HCT116 (cell line): ENCODE results near the gene BTNL8. TPM values are rescaled to one million over a fixed set of nuclear protein-coding genes. Genes with fewer than 3 reads are reported as not detected.

Experiments used
- ATAC-seq: fragments of 200-7000 bp; cut with Tn5 transposase; 2 replicates; pipeline ENCODE4 v1.9.1; 2020; ENCODE audit warnings: mild to moderate bottlenecking, moderate library complexity
- BruUV-seq: library from RNA; stranded (reverse); fragments of 400-500 nt; replicated peaks from 2 replicates; lab custom pipeline; 2021; lab: Mats Ljungman, UMichigan
- CTCF ChIA-PET: fragments of 300-600 bp; sonication (Branson Sonifier 250); formaldehyde crosslinking; loops from one replicate; lab custom pipeline; 2021; ENCODE audit warnings: antibody characterized with exemption; lab: Charles Lee
- POLR2A ChIA-PET: fragments of 300-600, 350-600 bp; sonication (Branson Sonifier 250); formaldehyde crosslinking; loops from one replicate; lab custom pipeline; 2021; ENCODE audit warnings: antibody characterized with exemption; lab: Charles Lee
- RAD21 ChIA-PET, 2 experiments: fragments of 300-600 bp; sonication (Branson Sonifier 250); formaldehyde crosslinking; loops; one replicate each; lab custom pipeline; 2023; ENCODE audit warnings: low total read pairs in 2 of 2; ENCODE audit not compliant: uncharacterized antibody in 2 of 2, unreplicated experiment in 2 of 2, low non-redundant PET in 1 of 2; lab: Charles Lee
- DNase-seq: peaks from one replicate; pipeline ENCODE4 v3.0.0-alpha.2; 2010; ENCODE audit warnings: low read depth, low spot score
- H2AFZ ChIP-seq: fragments of 200-600 bp; shearing (Covaris generic), sonication (generic); 2 replicates; pipeline ENCODE4 v1.6.1; 2017; ENCODE audit warnings: low read depth, mixed run types, mixed read lengths, antibody characterized with exemption, low read length; ENCODE audit not compliant: poor library complexity, severe bottlenecking
- H3K27ac ChIP-seq: 2 replicates; pipeline ENCODE4 v1.5.1; 2012; ENCODE audit warnings: low read depth, low read length
- H3K27me3 ChIP-seq: fragments of 200-600 bp; sonication (generic); 2 replicates; pipeline ENCODE4 v1.6.1; 2016; ENCODE audit warnings: mixed run types, low read length, mixed read lengths; ENCODE audit not compliant: insufficient read depth
- H3K36me3 ChIP-seq, 2 experiments: fragments of 200-500 bp in 1 of 2; fragments of 200-600 bp in 1 of 2; sonication (Bioruptor generic) in 1 of 2; sonication (generic) in 1 of 2; 2 replicates each; pipeline versions ENCODE4 v1.5.1 to v1.6.1; 2014 to 2016; ENCODE audit warnings: low read length in 2 of 2, inconsistent platforms in 1 of 2, mixed read lengths in 1 of 2, mixed run types in 1 of 2; ENCODE audit not compliant: insufficient read depth in 2 of 2, control insufficient read depth in 1 of 2
- H3K4me1 ChIP-seq, 2 experiments: fragments of 200-600 bp in 1 of 2; sonication (generic) in 1 of 2; 2 replicates each; pipeline versions ENCODE4 v1.5.1 to v1.6.1; 2012 to 2017; ENCODE audit warnings: low read length in 2 of 2, inconsistent platforms in 1 of 2, mild to moderate bottlenecking in 1 of 2, mixed read lengths in 1 of 2, mixed run types in 1 of 2, moderate library complexity in 1 of 2; ENCODE audit not compliant: insufficient read depth in 2 of 2, control insufficient read depth in 1 of 2
- H3K4me2 ChIP-seq: fragments of 200-600 bp; sonication (generic); 2 replicates; pipeline ENCODE4 v1.6.1; 2017; ENCODE audit warnings: mixed run types, low read length, mixed read lengths
- H3K4me3 ChIP-seq, 2 experiments: fragments of 200-600 bp in 1 of 2; sonication (generic) in 1 of 2; replicated peaks in 1 of 2; 2 replicates each; pipeline ENCODE4 v1.5.1; 2011 to 2016; ENCODE audit warnings: low read length in 2 of 2, control low read depth in 1 of 2, low read depth in 1 of 2, mild to moderate bottlenecking in 1 of 2, mixed read lengths in 1 of 2, mixed run types in 1 of 2
- H3K79me2 ChIP-seq: fragments of 200-600 bp; sonication (generic); 2 replicates; pipeline ENCODE4 v1.6.1; 2017; ENCODE audit warnings: mild to moderate bottlenecking, mixed run types, low read length, moderate library complexity, mixed read lengths; ENCODE audit not compliant: insufficient read depth
- H3K9ac ChIP-seq: fragments of 200-600 bp; sonication (generic); 2 replicates; pipeline ENCODE4 v1.6.1; 2016; ENCODE audit warnings: low read length, mixed read lengths
- H3K9me2 ChIP-seq: fragments of 200-600 bp; sonication (generic), shearing (Covaris generic); 2 replicates; pipeline ENCODE4 v1.6.1; 2017; ENCODE audit warnings: mixed run types, mild to moderate bottlenecking, moderate library complexity; ENCODE audit not compliant: insufficient read depth
- H3K9me3 ChIP-seq, 2 experiments: fragments of 200-500 bp in 1 of 2; fragments of 200-600 bp in 1 of 2; sonication (Bioruptor generic) in 1 of 2; sonication (generic) in 1 of 2; 2 replicates each; pipeline ENCODE4 v1.6.1; 2014 to 2017; ENCODE audit warnings: low read length in 2 of 2, mixed read lengths in 2 of 2, inconsistent platforms in 1 of 2, low read depth in 1 of 2, mild to moderate bottlenecking in 1 of 2, mixed run types in 1 of 2, moderate library complexity in 1 of 2; ENCODE audit not compliant: control insufficient read depth in 1 of 2, insufficient read depth in 1 of 2
- H4K20me1 ChIP-seq: fragments of 200-600 bp; sonication (generic), shearing (Covaris generic); 2 replicates; pipeline ENCODE4 v1.6.1; 2017; ENCODE audit warnings: mixed run types, mild to moderate bottlenecking, moderate library complexity; ENCODE audit not compliant: insufficient read depth
- CBX3 ChIP-seq: IDR thresholded peaks from 2 replicates; pipeline ENCODE4 v1.6.1; 2012; ENCODE audit warnings: low read depth
- CEBPB ChIP-seq: IDR thresholded peaks from 2 replicates; pipeline ENCODE4 v1.6.1; 2012; ENCODE audit warnings: low read depth
- CTCF ChIP-seq, 3 experiments: fragments of 200-600 bp in 1 of 3; sonication (generic) in 1 of 3; IDR thresholded peaks in 2 of 3; conservative IDR thresholded peaks in 1 of 3; 2 replicates each; pipeline ENCODE4 v1.5.1; 2012 to 2017; ENCODE audit warnings: low read depth in 2 of 3, low read length in 2 of 3, antibody characterized with exemption in 1 of 3, borderline replicate concordance in 1 of 3, control low read depth in 1 of 3, mild to moderate bottlenecking in 1 of 3, mixed read lengths in 1 of 3, mixed run types in 1 of 3, moderate library complexity in 1 of 3; ENCODE audit not compliant: insufficient read depth in 1 of 3
- EGR1 ChIP-seq: IDR thresholded peaks from 2 replicates; pipeline ENCODE4 v1.6.1; 2012; ENCODE audit warnings: low read depth
- EZH2phosphoT487 ChIP-seq: fragments of 200-600 bp; IDR thresholded peaks from 2 replicates; pipeline ENCODE4 v1.6.1; 2018; ENCODE audit warnings: antibody characterized with exemption, borderline replicate concordance
- JUND ChIP-seq: IDR thresholded peaks from 2 replicates; pipeline ENCODE4 v1.6.1; 2012
- MAX ChIP-seq: IDR thresholded peaks from 2 replicates; pipeline ENCODE4 v1.6.1; 2012
- POLR2A ChIP-seq: IDR thresholded peaks from 2 replicates; pipeline ENCODE4 v1.7.0; 2011; ENCODE audit warnings: borderline replicate concordance; ENCODE audit not compliant: insufficient read depth, insufficient read length; ENCODE audit errors: extremely low read depth
- POLR2AphosphoS5 ChIP-seq: IDR thresholded peaks from 2 replicates; pipeline ENCODE4 v1.6.1; 2011; ENCODE audit warnings: mild to moderate bottlenecking, low read depth, low read length, moderate library complexity
- RAD21 ChIP-seq: IDR thresholded peaks from 2 replicates; pipeline ENCODE4 v1.6.1; 2012; ENCODE audit warnings: low read depth, mild to moderate bottlenecking
- SIN3A ChIP-seq: IDR thresholded peaks from 2 replicates; pipeline ENCODE4 v1.6.1; 2012; ENCODE audit warnings: low read depth
- SP1 ChIP-seq: IDR thresholded peaks from 2 replicates; pipeline ENCODE4 v1.6.1; 2012; ENCODE audit warnings: low read depth
- SRF ChIP-seq: IDR thresholded peaks from 2 replicates; pipeline ENCODE4 v1.6.1; 2012; ENCODE audit warnings: low read depth
- TCF7L2 ChIP-seq: IDR thresholded peaks from 2 replicates; pipeline ENCODE4 v1.7.0; 2011; ENCODE audit warnings: borderline replicate concordance, inconsistent platforms; ENCODE audit not compliant: insufficient read depth, insufficient read length; ENCODE audit errors: extremely low read depth
- YY1 ChIP-seq: IDR thresholded peaks from 2 replicates; pipeline ENCODE4 v1.6.1; 2011; ENCODE audit warnings: low read length, low read depth, moderate library complexity, mild to moderate bottlenecking; ENCODE audit not compliant: insufficient replicate concordance; ENCODE audit errors: extremely low read depth
- ZFX ChIP-seq: fragments of 450-650 bp; IDR thresholded peaks from 2 replicates; pipeline ENCODE4 v1.6.1; 2017
- intact Hi-C: fragments of 100-400 bp; cut with micrococcal nuclease; formaldehyde crosslinking; loops from 2 replicates; pipeline ENCODE4 v1.10.0; 2022
- total RNA-seq: library from RNA; stranded (reverse); gene quantifications from one replicate; pipeline ENCODE4 v1.2.1, GENCODE V29; 2021; ENCODE audit not compliant: unreplicated experiment
- TF ChIP-seq, protein P1 (sequence below): IDR thresholded peaks from 2 replicates; pipeline ENCODE4 v1.6.1; 2012; ENCODE audit warnings: low read depth

BTNL8 gene
- total RNA-seq, 1 experiment from 2014 or later: not detected

DNA sequence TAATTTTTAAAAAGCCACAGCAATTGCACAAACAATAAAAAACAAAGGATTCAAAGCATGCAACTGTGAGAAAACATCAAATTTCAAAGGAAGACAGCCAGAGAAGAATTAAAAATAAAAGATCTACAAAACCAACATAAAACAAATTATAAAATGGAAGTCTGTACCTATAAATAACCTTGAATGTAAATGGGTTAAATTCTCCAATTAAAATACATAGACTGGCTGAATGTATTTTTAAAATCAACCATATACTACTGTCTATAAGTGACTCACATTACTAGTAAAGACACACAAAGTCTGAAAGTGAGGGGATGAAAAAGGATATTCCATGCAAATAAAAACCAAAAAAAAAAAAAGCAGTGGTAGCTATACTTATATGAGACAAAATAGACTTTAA is 33.7 kb downstream of the BTNL8 start (continued):
- TF ChIP-seq MAX: no peak
- TF ChIP-seq, all 23 proteins: peak for 0

DNA sequence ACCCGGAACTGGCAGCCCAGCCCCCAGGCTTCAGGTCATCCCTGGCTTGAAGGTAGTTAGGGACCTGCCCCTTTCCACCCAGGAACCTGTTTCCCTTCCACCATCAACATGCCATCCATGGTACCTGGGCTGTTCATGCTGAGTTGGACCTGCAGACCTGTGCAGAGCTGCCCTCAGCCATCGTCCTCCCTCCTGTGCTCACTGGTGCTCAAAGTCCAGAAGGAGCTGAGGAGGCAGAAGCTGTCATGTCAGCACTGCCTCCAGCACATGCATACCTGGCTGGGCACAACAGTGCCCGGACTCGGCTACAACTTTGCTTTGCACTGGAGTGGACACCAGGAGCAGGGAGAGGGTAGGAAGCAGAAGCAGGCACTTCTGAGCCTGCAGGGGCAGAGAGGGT is 36.2 kb downstream of the BTNL8 start:
- ChIA-PET POLR2A (no interaction called here), CTCF (no interaction called here), RAD21 (no interaction called here)
- TF ChIP-seq POLR2AphosphoS5: no peak
- TF ChIP-seq TCF7L2: no peak
- no peak for TF ChIP-seq SP1
- TF ChIP-seq, protein P1, sequence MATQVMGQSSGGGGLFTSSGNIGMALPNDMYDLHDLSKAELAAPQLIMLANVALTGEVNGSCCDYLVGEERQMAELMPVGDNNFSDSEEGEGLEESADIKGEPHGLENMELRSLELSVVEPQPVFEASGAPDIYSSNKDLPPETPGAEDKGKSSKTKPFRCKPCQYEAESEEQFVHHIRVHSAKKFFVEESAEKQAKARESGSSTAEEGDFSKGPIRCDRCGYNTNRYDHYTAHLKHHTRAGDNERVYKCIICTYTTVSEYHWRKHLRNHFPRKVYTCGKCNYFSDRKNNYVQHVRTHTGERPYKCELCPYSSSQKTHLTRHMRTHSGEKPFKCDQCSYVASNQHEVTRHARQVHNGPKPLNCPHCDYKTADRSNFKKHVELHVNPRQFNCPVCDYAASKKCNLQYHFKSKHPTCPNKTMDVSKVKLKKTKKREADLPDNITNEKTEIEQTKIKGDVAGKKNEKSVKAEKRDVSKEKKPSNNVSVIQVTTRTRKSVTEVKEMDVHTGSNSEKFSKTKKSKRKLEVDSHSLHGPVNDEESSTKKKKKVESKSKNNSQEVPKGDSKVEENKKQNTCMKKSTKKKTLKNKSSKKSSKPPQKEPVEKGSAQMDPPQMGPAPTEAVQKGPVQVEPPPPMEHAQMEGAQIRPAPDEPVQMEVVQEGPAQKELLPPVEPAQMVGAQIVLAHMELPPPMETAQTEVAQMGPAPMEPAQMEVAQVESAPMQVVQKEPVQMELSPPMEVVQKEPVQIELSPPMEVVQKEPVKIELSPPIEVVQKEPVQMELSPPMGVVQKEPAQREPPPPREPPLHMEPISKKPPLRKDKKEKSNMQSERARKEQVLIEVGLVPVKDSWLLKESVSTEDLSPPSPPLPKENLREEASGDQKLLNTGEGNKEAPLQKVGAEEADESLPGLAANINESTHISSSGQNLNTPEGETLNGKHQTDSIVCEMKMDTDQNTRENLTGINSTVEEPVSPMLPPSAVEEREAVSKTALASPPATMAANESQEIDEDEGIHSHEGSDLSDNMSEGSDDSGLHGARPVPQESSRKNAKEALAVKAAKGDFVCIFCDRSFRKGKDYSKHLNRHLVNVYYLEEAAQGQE: no peak
- no peak for TF ChIP-seq SRF
- TF ChIP-seq ZFX: no peak
- TF ChIP-seq SIN3A: no peak
- no peak for TF ChIP-seq RAD21
- TF ChIP-seq POLR2A: no peak
- TF ChIP-seq EGR1: no peak
- no peak for TF ChIP-seq CTCF (IDR thresholded peaks at IDR 0.05 in 2 of 3, conservative IDR thresholded peaks at IDR 0.05 in 1 of 3; ENCODE audit: borderline replicate concordance in 1 of 3, insufficient read depth in 1 of 3, low read depth in 2 of 3, low read length in 2 of 3)
- TF ChIP-seq EZH2phosphoT487: no peak
- TF ChIP-seq JUND: no peak
- TF ChIP-seq CBX3: no peak
- no peak for TF ChIP-seq CEBPB
- TF ChIP-seq YY1: no peak
- H3K4me3 ChIP-seq: no peak overlapping the region
- BruUV-seq: no TSS peak
- H3K79me2 ChIP-seq: no peaks in the 10 kb centered on the region
- no peak overlapping the region for H3K4me2 ChIP-seq
- intact Hi-C loops: no loop called here
- DNase-seq (no peak), ATAC-seq (no peak)
- no peaks in the 10 kb centered on the region for H3K9me2 ChIP-seq
- H3K9ac ChIP-seq: no peak overlapping the region
- peaks cover 0 to 14% of the 10 kb centered on the region in 2 experiments; a peak in 3 of 4 replicates for H3K9me3 ChIP-seq
- H2AFZ ChIP-seq: no peak overlapping the region
- no peaks in the 10 kb centered on the region for H3K4me1 ChIP-seq
- H3K27me3 ChIP-seq: no peaks in the 10 kb centered on the region
- no peaks in the 10 kb centered on the region for H4K20me1 ChIP-seq
- no peaks in the 10 kb centered on the region for H3K36me3 ChIP-seq
- H3K27ac ChIP-seq: no peak overlapping the region
